HUDEP-2 (cell line): ENCODE results near the gene TVP23A.
"Not testable (repeated sequence)": the region's sequence is repeated elsewhere in the genome, so short reads cannot be mapped to it uniquely, and the experiment has no call there.

Source experiments
- DNase-seq, 76 experiments: peaks; one replicate each; lab custom pipeline; 2025; ENCODE audit not compliant: unreplicated experiment in 76 of 76; lab: John Stamatoyannopoulos, UW

The TVP23A gene

DNA sequence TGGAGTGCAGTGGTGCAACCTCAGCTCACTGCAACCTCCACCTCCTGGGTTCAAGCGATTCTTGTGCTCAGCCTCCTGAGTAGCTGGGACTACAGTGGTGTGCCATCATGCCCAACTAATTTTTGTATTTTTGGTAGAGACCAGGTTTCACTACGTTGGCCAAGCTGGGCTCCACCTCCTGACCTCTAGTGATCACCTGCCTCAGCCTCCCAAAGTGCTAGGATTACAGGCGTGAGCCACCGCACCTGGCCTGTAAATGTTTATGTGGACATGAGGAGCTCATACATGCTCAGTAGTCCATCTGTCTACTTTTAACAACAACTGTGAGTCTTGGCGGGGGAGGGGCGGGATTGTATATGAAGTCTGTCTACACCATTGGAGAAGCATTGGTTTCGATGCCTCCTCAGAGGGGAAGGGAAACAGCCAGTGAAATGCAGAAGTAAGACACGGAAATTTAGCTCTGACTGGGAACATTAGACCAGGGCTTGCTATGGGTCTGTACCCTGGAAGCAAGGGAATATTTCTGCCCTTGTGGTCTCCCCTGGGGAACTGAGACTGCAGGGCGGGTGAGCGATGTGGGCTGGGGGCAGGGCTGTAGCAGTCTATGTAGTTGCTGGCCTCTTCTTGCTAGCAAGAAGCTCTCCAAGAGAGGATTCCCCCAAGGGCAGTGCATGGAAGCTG lies 65.6 kb downstream of the TVP23A start:
- DNase-seq, result no peak

DNA sequence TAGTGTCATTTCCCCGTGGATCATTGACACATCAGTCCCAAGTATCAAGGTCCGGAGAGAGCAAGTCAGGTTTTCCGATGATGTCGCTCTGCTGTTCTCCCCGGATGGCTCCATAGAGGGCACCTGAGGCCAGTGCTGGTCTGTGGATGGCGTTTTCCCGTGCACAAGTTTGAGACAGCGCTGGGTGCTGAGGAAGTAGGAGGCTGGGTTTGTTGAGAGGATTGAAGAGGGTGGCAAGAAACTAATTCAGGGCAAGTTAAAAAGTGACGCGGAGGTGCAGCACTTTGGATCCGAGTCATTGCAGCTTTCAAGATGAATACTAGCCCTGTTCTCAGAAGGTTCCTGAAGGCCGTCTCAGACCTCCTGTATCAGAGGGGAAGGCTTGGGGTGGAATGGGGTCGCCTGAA lies 67.3 kb downstream of the TVP23A start:
- DNase-seq, result no peak

DNA sequence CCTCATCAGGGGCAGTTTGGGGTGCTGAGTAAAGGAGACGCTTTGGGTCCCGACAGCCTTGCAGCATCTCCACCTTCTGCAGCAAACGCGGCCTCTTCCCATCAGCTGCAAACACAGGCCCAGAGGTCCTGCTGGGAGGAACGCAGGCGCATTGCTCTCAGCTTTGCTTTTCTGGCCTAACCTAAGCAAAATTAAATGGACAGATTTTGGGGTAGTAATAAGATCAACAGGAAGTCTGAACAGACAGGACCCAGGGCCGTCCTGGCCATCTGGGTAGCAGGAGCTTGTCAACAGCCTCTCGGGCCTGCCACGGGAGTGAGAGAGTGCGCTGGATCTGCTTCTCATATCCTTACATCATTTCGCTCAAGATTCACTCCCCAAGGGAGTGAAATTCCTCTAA lies 67.8 kb downstream of the TVP23A start:
- DNase-seq, result no peak

DNA sequence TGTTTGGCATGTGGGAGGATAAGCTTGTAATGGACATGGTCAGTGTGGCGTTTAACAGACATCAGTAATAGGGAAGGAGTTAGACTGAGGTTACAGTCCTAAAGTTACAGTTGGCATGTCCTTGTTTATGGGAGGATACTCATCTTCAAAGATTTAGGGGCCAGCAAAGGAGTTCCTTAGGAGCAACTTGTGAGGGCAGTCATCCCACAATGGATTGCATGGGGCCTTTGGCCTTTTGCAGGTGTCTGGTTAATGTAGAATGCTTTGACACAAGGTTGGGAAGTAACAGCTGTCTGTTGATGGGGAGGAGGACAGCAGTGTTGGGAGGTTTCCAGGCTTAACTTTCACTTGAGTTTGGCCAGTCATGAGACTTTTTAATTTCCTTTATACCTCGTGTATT lies 72.8 kb downstream of the TVP23A start:
- no peak for DNase-seq

DNA sequence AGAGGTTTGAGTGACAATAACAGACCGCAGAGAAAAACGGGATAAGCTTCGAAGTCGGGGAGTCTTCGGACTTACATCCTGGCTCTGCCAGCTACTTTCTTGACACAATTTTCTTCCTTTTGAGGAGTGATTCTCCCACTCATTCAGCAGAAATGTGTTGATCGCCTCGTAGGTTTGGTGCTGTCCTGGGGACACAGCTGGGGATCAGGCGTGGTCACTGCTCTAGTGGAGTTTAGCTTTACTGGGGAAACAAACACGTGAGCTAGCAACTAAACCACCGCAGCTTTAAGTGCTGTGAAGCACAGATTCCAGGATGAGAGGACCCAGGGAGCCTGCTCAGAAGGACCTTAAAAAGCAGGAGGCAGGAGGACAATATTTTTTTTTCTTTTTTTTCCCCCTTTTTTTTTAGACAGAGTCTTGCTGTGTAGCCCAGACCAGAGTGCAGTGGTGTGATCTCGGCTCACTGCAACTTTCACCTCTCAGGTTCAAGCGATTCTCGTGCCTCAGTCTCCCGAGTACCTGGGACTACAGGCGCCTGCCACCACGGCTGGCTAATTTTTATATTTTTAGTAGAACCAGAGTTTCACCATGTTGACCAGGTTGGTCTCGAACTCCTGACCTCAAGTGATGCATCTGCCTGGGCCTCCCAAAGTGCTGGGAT lies 74.1 kb downstream of the TVP23A start:
- DNase-seq, result peak in 4 of 76 experiments; percentile 32 to 55 (median 44)

DNA sequence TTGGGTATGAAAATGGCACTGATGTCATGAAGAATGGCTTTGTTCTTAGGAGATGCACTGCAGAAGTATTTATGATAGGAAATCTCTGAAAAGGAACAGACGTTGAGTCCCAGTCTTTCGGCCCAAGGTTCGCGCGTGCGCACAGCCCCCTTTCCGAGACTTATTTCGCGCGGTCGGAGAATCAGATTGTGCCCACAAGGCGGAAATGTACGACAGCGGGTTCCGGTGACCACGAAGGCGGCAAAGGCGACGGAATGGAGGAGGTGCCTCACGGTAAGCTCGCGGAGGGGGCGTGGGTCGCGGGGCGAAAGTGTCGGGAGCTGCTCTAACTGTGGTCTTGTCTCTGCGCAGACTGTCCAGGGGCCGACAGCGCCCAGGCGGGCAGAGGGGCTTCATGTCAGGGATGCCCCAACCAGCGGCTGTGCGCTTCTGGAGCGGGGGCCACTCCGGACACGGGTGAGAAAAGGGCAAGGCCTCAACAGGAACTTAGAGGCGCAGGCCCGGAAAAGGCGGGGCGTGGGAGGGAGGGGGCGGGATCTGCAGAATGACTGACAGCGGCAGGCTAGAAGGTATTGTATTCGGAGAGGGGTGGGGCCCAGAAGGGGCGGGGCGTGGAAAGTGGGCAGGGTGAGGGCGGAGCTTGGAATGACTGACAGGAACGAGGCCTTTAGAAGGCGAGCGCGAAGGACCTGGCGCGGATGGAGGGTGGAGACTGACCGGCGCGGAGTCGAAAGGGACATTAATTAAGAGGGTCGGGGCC lies 74.8 kb downstream of the TVP23A start, which contains the start of gene NUBP1:
Gene NUBP1, plus strand, starts transcription at position 233 of the 760 bp plus-strand sequence. Its CDS starts 22 bp downstream, at position 255.
- peak; percentile 44 to 99 (median 97) for DNase-seq

DNA sequence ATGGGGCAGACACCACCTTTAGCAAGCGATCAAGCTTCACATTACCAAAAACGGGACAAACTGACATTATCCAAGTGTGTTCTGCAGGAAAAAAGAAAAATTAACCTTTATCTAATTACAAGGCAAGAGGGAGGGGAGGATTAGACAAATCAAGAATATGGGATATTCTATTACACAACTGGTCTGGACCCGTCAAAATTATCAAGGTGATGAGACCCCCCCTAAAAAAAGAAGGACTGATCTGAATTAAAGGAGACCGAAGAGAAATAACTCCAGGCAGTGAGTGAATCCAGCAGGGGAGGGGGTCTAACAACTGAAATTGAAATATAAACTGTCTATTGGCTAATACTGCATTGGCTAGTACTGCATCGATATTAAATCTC lies 75.4 kb downstream of the TVP23A start:
- DNase-seq, result no peak

DNA sequence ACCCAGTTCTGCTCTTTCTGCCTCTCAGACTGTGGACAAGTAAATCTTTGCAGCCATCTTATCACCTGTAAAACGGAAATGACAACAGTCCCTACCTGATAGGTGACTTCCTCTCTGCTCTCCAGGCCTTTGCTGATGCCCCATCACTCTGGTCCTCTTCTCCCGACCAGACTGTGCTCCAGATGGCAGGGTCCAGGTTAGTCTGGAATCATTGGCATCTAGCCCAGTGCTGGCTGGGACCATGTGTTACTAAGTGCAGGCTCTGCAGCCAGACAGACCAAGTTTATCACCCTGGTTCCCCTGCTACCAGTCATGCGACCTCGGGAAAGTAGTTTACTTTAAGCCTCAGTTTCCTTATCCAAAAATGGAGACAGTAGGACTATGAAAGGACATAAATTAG lies 76.8 kb downstream of the TVP23A start:
- peak in 1 of 76 experiments; percentile 9 for DNase-seq

DNA sequence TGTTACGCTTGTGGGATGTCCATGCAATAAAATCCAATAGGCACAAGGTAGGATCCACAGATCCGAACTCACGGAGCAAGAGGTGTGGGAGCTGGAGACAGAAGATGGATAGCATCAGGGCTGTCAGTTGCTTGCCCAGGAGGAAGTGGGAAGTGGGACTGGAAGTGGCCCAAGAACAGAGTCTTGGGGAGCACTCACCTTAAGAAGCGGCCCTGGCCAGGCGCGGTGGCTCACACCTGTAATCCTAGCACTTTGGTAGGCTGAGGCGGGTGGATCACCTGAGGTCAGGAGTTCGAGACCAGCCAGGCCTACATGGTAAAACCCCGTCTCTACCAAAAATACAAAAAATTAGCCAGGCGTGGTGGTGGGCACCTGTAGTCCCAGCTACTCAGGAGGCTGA lies 77.3 kb downstream of the TVP23A start:
- not testable (repeated sequence) for DNase-seq

DNA sequence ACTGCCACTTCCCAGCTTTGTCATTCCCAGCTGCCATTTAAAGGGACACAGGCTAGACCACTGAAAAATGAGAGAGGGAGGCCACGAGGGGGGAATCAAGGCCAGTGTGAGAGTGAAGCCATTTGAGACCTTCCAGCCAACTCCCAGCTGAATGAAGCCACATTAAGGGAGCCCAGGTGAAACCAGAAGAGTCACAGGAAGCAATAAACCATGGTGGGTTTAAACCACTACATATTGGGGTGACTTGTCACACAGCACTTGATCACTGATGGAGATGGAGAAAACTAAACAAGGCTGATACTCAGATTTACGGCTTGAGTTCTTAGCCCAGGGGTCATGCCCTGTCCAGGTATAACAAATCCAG lies 77.8 kb downstream of the TVP23A start:
- no peak for DNase-seq

DNA sequence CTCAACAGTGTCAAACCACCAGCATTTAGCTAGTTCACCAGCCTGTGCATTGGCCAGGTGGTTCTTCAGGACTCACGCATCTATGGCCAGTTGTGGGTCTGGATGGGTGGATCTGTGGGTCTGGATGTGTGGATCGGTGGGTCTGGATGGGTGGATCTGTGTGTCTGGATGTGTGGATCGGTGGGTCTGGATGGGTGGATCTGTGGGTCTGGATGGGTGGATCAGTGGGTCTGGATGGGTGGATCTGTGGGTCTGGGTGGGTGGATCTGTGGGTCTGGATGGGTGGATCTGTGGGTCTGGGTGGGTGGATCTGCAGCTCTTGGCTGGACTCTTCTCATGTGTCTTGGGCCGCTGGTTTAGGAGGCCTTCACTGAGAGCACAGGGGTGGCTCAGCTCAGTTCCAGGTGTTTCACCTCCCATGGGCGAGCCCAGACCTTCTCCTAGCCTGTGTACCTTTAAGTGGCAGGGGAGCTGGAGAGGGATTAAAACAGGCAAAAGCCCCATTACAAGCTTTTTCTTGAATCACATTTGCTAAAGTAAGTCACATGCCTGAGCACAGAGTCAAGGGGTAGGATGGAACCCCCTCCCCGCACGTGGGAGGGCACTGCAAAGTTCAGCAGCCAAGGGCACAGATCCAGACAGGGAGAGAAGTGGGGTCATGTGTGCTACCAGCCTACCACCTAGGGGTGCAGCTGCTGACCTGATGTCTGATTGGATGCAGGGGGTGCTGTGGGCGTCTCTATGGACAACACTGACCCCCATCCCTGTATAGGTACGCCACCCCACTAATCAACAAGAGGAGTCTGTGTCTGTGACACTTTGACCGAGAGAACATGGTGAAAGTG lies 78.4 kb downstream of the TVP23A start:
- no peak for DNase-seq

DNA sequence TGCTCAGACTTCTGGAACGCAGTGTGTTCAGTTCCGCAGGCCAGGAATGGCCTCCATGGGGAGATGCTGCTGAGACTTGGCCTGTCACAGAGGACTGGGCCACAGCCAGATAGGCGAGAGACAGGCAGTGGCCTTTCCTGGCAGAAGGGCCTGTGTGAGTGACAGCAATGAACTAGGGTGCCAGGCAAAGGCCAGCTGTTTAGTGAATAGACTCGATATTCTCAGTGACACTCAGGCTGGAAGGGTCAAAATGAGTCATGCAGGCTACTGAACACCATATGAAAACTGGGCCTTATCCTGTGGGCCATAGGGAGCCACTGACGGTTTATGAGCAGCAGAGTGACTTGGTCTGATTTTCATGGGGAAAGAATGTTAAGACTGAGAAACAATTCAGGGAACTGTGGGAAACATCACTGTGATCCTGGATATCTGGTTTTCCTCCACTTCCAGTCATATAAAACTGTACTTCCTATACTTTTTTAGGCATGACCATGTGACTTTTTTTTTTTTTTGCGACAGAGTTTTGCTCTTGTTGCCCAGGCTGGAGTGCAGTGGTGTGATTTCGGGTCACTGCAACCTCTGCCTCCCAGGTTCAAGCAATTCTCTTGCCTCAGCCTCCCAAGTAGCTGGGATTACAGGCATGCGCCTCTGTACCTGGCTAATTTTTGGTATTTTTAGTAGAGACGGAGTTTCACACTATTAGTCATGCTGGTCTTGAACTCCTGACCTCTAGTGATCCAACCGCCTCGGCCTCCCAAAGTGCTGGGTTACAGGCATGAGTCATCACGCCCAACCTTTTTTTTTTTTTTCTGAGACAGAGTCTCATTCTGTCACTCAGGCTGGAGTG lies 80.1 kb downstream of the TVP23A start:
- DNase-seq, result peak in 54 of 76 experiments; percentile 2 to 67 (median 37)

DNA sequence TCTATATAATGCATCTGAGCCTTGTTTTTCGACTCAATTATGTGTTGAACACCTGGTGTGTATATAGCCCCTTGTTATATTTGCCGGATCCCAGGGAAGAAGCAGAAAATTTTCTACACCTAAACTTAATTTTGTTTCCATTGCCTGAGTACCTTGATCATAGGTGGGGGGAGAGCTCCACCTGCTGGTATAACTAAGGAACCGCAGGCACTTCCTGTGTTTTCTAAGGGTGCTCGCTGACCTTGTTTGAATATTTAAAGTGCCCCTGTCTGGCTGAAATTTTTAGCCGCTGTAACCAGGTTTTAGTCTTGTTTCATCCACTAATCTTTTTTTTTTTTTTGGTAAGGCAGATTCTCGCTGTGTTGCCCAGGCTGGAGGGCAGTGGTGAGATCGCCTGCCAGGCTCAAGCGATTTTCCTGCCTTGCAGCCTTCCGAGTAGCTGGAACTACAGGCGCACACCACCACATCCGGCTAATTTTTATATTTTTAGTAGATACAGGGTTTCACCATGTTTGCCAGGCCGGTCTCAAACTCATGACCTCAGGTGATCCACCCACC lies 81.4 kb downstream of the TVP23A start:
- peak in 61 of 76 experiments; percentile 2 to 71 (median 39) for DNase-seq

DNA sequence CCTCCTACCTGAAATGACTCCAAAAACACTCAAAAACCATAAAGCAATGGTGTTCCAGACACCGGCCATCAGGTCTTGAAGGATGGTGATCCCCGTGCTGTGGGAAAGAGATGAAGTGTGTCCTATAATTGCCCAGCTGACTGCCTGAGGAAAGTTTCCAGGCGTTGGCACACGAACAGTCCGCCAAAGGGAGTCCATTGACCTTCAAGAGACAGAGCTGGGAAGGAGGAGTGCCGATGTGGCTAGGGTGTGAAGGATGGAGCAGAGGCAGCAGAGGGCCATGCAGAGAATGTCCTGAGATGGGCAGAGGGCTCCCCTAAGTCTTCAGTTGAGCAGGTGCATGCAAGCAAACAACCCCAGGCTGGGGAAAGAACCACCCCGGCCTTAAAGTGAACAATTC lies 86.8 kb downstream of the TVP23A start:
- no peak for DNase-seq

DNA sequence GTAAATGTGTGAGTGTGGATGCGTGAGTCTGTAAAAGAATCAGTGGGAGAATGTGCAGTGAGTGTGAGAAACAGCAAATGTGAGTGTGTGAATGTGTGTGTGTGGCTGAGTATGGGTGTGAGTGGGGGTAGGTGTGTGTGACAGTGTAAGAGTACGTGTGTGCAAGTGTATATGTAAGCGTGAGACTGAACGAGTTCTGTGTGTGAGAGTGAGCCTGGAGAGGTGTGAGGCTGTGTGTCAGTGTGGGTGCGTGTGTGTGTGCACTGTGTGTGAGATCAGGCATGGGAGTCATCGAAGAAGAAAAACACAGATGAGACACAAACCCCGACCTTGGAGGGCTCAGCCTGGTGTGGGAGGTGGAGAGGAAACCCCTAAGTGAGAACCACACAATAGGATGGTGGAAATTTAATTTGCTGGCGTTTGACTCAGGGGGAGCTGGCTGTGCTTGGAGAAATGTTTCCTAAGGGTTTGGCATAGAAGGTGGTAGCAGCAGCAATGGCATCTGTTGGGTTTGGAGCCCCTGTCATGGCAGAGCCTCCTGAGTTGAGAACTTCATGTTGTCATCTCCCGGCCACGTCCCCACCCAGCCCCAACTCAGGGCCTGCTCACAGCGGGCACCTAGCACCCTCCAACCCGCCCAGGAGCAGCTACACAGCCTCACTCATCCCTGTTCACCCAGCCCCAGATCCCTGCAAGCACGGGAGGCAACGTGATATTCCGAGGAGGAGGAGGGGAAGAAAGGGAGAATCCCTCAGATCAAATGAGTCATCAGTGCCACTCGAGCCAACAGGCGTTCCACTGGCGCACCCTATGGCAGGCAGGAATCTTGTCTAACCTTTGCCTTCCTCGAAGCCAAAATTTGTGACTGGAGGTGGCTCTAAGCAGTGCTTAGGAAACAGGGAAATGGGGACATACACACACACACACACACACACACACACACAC lies 89.2 kb downstream of the TVP23A start:
- DNase-seq, result no peak

DNA sequence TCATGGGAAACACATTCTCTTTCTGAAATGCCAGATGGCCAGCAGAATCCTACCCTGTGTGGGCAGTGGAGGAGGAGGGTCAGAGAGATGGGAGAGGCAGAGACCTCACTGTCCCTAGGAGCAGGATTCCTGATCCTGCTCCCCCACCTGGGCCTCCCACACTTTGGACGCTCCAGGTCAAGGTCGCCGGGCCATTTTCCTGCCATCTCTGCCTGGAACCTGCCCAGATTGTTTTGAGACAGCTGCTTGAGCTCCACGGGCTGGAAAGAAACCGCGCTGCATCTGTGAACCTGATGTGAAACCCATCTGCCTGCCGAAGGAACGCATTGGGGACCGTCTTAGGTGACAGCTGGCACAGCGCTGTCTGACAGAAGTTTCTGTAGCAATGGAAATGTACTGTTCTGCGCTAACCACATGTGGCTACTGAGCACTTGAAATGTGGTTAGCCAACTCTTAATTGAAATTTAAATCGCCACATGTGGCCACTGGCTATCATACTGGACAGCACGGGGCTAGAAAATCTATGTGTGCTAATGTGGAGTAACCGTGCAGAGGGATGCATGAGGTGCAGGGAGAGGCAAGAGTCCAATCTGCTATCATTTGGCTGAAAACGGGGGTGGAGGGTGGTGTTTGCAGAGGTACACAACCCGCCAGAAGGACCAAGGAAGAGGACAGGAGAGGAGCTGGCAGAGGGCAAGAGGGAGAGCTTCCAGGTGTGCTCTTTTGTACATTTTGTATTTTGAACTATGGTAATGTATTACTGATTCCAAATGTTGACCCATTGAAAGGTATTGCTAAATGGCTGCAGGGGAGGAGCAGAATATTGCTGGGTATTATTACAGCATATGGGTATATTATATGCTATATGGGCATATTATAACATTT lies 90.3 kb downstream of the TVP23A start:
- no peak for DNase-seq
